Ovary (tissue), 3 donors: ENCODE data around the gene MAP1LC3B.

Experiments
- POLR2A ChIP-seq: fragments of 450-650 bp; IDR thresholded peaks from one replicate; pipeline ENCODE4 v1.6.1; 2017; ENCODE audit warnings: antibody characterized with exemption, mild to moderate bottlenecking, moderate library complexity
- TF ChIP-seq, protein P1 (sequence below), 3 donors: fragments of 450-650 bp in 2 of 3; fragments of 200-600 bp in 1 of 3; IDR thresholded peaks; one replicate each; pipeline versions ENCODE4 v1.5.1 to v1.8.0; 2016 to 2022; ENCODE audit warnings: antibody characterized with exemption in 3 of 3, mild to moderate bottlenecking in 1 of 3
- donor health status: DM: no; HTN: no; CAD: no.

GRCh38 chr16:87406495-87407088 lies 14.5 kb downstream of the MAP1LC3B start:
- TF ChIP-seq POLR2A: no peak
- TF ChIP-seq, protein P1, sequence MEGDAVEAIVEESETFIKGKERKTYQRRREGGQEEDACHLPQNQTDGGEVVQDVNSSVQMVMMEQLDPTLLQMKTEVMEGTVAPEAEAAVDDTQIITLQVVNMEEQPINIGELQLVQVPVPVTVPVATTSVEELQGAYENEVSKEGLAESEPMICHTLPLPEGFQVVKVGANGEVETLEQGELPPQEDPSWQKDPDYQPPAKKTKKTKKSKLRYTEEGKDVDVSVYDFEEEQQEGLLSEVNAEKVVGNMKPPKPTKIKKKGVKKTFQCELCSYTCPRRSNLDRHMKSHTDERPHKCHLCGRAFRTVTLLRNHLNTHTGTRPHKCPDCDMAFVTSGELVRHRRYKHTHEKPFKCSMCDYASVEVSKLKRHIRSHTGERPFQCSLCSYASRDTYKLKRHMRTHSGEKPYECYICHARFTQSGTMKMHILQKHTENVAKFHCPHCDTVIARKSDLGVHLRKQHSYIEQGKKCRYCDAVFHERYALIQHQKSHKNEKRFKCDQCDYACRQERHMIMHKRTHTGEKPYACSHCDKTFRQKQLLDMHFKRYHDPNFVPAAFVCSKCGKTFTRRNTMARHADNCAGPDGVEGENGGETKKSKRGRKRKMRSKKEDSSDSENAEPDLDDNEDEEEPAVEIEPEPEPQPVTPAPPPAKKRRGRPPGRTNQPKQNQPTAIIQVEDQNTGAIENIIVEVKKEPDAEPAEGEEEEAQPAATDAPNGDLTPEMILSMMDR (IDR thresholded peaks at IDR 0.05): no peak
